HG02884 (cell line): ENCODE data around the gene RPTOR.

Experiments
- ATAC-seq: cut with Tn5 transposase; IDR thresholded peaks from one replicate; pipeline ENCODE4 v1.9.1; 2021; ENCODE audit warnings: mild to moderate bottlenecking, moderate library complexity; ENCODE audit not compliant: unreplicated experiment

Gene RPTOR

DNA sequence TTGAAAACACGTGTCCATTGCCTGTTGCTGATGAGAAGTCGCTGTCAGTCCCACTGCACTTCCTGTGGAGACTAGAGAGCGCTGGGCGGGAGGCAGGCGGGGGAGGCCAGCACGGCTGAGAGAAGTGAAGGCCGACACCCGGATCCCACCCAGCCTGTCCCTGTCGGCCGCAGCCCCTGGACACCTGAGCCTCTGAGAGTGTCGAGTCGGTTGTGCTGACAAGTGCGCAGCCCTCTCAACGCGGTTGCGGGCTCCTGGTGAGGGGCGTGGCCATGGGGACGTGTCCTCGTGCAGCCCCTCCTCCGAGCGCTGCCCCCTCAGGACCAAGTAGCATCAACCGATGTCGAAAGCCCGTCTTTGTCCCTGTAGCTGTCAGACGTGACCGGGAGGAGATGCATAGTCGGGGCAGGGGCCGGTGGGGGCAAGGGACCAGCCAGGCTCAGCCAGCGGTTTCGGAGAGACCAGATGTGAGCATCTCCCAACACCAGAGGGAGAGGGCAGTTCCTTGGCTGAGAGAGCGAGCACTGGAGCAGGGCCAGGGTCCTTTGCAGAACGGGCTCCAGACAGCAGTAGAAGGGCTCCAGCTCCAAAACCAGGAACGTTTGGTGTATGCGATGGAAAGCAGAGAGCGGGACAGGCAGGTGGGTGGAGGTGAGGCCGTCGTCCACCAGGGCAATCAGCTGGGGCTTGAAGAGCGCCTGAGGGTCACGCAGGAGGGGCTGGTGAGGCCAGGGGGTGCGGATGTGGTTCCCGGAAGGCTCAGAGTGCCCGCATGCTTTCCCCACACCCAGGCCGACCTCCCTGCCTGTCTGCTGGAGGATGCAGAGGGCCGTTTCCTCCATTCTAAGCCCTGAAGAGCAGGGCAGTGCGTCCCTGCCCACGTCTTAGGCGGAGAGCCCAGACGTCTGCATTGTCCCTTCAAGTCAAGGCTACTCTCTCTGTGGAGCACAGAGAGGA is 403.7 kb downstream of the RPTOR start:
- ATAC-seq, result no peak

DNA sequence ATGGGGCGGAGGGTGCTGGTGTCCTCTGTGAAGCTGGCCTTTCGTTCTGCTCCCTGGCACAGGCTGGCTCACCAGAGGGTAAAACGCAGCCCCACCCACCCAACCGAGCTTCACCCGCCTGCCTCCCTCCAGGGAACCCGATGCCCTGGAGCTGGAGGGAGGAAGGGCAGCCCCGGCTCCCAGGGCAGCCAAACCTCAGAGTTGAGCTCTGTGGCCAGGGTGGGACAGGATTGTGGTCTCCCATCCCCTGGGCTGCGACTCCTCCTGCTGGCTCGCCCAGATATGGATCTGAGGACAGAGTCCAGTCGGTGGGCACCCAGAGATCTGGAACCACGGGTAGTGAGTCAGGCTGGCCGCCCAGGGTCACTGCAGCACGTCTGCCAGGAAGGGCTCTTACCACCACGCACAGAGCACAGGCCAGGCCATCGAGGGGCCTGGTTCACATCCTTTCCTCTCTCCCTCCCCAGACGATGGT is 404.4 kb downstream of the RPTOR start:
- no peak for ATAC-seq

DNA sequence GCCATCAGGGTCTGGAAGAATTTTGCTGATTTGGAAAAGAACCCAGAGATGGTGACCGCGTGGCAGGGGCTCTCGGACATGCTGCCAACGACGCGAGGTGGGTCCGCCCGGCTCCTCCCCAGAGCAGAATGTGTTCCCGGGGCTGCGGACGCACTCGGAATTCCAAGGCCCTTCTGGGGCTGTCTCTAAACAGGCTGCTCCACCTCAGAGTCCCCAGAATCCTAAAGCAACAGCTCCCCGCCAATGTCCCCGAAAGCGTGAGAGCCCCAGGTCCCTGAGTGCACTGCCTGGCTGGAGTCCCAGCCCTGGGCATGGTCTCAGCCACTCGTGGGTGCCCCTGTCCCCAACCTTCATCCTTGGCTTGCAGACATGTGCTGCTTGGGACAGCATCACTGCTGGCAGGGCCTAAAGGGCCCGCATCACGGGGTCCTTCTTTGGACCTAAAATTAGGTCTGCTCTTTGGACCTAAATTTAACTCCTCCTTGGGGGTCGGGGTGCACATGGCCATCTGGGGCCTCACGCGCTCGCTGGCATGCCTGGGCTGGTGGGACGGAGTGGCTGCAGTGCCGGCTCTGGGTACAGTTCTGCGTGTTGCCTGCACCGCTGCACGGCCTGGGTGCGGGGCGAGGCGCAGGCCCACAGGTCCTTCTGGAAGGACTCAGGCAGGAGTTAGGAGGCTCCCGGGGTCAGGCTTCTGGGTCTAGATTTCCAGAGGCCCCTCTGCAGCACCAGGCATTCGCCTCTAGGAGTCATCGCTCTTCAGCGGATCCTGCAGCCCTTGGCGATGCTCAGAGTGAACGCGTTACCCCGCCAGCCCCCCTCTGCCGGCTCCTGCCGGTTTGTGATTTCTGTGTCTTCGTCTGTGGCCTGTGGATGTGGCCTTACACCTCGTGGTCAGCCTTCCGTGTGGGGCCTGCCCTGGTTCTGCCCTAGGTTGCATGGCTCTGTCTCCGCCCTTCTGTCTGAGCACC is 405.1 kb downstream of the RPTOR start:
- ATAC-seq, result no peak

DNA sequence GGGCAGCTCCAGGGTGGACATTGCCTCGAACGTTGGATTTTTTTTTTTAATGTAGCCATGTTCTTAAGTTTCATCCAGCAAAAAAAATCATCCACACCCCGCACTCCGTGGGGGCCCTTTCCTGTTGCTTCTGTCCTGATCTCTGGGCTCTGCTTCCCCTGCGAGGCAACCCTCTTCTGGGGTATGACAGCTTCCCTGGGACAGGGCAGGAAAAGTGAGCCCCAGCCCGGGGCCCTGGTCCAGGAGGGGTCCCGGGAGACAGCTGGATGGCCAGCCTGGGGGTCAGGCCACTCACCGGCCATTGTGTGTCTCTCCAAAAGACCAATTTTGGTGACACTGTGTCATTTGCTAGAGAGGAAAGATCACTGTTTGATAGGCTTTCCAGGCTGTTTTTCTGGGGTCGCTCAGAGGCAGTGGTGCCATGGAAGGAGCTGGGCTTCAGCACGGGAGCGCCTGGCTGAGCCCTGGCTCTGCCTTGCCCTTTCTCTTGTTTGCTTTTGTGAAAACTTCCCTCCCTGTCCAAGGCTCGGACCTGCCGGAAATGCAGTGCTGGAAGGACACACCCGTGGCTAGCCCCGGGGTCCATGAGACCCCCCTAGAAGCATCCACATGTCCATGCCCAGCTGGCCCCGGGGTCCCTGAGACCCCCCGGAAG is 406.0 kb downstream of the RPTOR start:
- no peak for ATAC-seq

DNA sequence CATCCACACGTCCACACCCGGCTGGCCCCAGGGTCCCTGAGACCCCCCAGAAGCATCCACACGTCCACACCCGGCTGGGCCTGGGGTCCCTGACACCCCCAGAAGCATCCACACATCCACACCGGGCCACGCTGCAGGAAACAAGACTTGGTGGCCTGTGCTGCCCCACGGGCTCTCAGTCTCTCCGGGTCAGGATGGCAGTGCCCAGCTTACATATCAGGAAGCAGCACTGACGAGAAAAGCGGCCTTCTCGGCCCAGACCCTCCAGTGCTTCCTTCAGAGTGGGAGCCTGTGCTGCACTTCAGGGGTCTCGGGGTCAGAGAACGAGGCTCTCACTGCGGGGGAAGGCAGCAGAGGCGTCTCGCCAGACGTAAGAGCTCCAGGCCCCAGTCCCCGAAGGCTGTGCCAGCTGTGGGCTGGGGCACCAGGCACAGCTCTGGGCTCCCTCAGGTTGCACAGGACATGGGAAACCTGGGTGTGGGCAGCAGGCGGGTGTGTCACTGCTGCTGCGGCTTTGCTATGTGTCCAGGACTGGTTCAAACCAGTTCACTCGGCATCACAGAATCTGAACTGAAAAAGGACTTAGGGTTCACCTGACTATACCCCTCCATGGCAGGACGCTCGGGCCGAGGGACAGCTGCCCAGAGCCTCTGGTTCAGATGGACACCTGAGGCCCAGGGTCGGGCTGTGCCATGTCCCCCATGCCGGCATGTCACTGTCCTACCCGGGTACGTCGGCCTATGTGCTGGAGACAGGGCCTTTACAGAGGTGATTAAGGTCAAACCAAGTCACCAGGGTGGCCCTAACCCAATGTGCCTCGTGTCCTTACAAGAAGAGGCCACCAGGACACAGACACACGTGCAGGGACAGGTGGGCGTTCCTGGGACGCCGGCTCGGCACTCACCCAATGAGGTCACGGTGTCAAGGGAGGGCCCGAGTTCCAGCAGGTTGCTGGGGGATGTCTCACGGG is 406.8 kb downstream of the RPTOR start:
- no peak for ATAC-seq

DNA sequence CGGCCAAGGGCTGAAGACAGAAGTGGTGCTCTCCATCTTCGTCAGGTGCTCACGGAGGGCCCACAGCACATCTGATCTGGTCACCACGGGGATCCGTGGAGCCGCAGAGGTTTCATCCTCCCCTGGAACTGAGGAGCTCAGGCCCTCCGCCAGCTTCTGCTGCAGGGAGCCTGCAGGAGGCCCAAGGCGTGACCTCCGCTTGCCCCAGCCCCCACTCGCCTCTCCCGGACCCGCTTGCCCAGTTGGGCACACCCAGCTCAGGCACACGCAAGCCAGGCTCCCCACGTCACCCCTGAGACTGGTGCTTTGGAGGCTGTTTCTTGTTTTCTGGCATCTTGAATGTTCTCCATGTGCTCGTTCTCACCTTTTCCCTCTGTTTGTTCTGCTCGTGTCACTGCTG is 407.7 kb downstream of the RPTOR start:
- ATAC-seq, result no peak

DNA sequence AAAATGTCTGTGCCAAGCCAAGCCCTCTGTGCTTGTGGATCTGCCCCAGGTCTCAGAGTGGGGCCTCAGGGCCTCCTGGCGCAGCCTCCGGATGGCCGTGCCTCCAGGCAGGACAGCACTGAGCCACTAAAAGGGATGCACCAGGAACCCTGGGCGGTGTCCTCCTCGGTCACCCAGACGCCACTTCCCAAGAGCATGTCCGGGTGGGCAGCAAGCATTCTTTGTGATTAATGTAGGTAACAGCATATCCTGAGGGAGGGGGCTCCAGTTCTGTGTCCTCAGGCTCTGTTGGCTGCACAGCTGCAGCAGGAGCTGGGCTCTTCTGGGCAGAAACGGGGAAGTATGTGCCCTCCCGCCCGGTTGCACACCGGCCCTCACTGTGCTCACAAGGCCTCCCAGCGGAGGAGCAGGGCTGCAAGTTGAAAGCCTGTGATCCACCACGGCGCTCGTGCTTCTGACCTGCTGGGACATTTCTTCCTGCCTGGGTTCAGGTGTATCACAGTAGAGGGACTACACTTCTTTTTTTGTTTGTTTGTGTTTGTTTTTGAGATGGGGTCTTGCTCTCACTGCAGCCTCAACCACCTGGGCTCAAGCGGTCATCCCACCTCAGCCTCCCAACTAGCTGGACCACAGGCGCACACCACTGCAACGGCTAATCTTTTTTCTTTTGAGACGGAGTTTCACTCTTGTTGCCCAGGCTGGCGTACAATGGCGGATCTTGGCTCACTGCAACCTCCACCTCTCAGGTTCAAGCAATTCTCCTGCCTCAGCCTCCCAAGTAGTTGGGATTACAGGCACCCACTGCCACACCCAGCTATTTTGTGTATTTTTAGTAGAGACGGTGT is 409.1 kb downstream of the RPTOR start:
- ATAC-seq, result no peak

DNA sequence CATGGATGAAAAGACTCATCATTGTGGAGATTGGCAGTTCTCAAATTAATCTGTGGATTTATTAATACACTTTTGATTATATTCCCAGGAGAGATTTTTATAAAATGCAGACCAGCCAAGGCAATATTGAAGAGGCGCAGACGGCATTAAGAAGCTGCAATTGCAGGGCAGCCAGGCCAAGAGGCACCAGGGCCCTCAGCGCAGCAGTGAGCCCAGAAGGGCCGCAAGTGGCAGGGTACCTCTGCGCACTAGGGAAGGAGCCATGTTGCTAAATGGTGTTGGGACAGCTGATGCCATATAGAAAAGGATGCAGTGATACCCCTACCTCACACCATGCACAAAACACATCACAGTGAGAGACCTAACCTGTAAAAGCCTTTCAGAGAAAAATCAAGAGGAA is 410.4 kb downstream of the RPTOR start:
- no peak for ATAC-seq

DNA sequence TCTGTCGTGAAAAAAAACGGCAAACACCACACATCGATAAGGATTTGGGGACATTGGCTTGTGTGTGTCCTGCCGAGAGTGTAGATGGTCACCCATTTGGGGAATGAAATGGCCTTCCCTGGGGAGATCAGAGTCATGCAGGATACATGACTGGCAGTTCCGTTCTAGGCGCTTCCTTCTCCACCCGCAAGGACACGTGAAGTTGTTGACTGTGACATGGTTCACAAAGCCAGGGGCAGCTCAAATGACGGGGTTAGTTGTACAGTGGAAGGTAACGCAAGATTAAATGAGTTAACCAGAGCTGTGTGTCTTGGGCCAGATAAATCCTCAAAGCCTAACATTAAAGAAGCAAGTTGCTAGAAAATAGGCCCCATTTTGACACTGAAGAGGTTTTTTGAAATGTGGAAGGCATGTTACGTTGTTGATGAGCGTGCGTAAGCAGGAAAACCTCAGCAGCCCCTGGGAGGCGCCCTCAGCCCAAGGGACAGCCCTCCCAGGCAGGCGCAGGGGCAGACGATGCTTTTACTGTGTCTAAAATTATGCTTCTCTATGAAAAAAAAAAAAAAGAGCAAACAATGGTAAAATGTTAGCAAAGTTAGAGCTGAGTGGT is 411.1 kb downstream of the RPTOR start:
- ATAC-seq, result no peak

DNA sequence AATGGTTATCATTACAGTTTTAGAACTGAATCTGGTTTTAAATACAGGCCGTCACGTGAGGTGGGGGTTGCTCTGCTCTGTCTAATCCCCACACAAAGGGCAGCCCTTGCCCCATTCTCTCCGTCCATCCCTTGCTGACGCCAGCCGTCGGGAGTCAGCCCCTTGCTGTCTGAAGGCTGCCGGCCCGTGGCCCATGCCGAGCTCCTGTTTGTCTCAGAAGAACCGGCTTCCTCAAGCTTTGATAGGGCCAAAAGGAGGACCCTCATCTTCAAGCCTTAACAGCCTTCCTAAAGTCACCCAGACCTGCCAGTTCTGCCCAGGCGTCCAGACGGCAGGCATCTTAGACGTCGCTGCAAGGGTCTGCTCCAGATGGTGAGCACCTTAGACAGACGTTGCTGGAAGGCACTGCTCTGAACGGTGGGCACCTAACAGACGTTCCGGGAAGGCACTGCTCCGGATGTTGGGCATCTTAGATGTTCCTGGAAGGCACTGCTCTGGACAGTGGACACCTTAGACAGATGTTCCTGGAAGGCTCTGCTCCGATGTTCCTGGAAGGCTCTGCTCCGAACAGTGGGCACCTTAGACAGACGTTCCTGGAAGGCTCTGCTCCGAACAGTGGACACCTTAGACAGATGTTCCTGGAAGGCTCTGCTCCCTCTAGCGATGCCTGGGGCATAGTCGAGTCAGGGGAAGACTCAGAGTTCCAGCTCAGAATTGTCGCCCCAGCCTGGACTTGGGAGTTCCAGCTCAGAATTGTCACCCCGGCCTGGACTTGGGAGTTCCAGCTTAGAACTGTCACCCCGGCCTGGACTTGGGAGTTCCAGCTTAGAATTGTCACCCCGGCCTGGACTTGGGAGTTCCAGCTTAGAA is 411.9 kb downstream of the RPTOR start:
- no peak for ATAC-seq

DNA sequence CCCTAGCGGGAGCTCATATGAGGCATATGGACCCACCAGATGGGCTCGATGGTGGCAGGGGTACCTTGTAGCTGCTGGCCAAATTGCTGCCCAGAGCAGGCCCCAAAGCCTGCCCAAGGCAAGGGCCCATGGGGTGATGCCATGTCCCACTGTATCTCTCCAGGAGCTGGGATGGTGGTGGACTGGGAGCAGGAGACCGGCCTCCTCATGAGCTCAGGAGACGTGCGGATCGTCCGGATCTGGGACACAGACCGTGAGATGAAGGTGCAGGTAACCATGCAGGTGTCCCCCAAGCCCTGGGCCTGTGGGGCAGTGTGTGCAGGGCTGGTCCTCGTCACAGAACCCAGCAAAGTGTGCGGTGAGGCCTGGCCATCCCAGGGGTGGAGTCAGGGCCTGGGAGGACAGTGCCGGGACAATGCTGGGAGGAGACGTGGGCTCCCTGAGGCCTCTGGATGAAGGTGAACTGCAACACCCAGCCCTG is 412.9 kb downstream of the RPTOR start:
- no peak for ATAC-seq

DNA sequence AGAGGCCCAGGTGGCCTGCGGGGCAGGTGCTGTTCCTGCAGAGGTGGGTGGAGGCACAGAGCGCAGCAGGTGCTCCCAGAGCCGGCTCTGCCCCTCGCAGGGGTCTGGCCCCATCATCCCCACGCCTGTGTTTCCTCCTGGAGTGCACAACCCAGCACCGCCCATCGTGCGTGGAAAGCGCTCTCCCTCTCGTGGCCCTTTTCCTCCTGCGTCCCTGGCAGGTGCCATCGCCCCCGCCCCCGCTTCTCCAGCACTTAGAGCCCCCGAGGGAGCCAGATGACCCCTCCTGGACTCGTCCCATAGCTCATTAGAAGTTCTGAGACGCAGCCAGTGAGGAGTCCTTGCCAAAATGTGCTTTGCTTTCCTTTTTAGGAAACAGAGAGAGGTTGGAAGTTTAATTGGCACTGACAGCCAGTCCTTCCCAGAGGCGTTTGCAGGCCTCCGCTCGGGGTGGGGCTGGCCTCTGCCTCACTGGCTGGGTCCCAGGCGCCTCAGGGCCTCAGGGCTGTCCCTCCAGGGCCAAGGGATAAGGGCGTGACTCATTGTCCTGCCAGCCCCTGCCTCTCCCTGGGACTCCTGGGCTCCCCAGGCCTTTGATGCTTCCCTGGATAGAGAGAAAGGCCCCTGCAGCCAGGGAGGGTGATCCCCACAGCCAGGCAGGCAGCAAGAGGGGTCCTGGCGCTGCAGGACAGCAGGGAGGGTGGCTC is 414.8 kb downstream of the RPTOR start:
- ATAC-seq, result no peak

DNA sequence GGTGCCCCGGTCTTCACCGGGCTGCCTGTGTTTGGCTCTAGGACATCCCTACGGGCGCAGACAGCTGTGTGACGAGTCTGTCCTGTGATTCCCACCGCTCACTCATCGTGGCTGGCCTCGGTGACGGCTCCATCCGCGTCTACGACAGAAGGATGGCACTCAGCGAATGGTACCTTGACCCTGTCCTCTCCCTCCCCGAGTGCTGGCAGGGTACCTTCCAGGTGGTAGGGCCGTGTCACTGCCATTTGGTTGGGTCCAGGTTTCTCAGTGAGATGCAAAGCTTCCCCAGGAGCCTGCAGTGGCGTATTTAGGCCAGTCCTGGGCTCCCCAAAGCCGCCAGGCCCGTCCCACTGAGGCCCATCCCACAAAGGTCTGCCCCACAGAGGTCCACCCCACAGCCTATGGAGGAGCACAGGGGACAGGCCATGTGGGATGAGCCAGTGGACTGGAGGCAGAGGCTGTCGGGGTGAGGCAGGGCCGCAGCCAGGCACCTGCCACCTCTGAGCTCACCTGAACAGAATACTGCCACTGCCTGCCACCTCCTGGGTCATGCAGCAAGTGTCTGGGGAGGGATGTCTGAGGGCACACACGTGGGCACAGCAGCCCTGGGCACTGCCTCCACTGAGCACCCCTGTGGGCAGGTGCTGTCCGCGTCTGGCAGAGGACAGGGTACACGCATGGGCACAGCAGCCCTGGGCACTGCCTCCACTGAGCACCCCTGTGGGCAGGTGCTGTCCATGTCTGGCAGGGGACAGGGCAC is 415.6 kb downstream of the RPTOR start:
- ATAC-seq, result no peak

DNA sequence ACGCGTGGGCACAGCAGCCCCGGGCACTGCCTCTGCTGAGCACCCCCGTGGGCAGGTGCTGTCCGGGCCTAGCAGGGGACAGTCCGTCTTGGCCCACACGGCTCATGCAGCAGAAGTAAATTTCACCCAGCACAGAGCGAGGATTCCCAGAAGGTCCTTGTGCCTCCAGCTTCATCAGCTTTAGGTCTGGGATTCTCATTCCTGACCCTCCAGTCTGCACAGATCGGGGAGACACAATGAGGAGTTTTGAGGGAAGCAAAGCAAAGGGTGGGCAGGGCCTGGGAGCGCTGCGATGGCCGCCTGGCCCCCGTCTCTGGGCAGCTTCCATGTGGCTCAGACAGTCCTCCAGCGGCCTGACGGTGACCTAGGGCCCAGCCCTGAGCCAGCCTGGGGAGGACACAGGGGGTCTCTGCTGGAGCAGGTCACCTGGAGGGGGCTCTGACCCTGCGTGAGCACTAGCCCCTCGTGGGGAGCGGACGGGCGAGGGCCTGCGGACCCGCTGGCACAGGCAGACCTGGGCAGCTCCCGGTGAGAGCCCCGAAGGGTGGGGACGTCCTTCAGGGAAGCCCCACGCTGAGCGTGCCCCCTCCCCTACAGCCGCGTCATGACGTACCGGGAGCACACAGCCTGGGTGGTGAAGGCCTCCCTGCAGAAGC is 416.3 kb downstream of the RPTOR start:
- ATAC-seq, result no peak

DNA sequence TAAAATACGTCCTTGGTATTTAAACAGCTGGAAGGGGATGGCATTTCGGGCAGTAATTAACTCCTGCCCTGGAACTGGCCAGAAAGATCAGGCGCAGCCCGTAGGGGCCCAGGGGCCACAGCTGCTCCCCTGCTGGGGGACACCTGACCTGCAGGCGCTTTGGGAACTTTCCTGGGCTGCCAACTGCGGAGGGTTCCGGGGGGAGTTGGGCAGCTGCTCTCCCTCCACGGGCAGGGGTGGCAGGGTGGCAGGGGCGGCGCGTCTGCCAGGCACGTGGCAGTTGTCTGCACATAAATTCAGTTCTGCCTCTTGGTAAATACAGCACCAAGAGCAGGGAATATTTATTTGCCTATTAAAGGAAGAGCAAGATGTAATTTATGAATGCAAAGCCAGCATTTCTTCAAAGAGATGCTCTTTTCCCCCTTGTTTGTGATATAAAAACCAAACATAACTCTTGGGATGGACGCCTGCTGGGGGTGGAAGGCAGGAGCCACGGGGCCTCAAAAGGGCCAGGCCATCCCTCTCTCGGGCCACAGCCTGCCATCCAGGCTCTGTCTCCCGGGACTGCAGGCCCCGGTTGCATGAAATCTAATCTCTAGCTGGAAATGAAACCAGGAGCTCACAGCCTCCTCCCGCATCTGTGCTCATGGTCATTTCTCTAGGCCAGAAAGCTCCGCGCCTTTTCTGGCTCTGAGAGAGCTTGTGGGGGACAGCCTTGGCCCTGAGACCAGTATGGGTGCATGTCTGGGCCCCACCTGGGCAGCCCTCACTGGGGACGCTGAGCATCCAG is 417.1 kb downstream of the RPTOR start:
- no peak for ATAC-seq
